ENCODE results near the gene DCST2.
A peak's percentile ranks its signal among the peaks of the same experiment; 100 is the strongest.

Gene DCST2

DNA sequence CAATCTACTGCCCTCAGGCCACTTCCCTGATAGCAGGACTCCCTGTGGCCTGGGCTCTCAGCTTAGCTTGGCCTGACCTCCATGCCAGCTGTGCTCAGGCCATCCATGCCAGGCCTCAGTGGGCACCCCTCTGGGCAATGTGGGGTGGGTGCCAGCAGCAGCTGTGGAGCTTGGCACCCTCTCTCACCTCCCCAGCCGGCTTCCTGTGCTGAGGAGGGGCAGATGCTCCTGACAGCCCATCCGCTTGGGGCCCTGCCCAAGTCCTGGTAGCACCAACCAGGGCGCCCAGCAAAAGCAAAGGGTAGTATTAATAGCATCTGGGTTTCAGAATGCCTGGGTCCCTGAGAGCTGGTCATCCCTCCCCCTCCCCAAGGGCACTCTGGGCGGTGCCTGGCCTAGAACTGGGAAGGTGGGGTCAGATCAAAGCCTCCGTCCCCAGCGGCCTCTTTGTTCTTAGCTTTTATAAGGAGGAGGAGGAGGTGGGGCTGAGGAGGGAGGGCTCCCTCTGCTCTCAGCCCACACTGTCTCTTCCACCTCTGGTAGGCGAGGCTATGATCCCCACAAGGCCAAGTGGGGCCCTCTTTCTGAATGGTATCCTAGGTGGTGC is 36.1 kb upstream of the DCST2 start:
- no peak for DNase-seq

DNA sequence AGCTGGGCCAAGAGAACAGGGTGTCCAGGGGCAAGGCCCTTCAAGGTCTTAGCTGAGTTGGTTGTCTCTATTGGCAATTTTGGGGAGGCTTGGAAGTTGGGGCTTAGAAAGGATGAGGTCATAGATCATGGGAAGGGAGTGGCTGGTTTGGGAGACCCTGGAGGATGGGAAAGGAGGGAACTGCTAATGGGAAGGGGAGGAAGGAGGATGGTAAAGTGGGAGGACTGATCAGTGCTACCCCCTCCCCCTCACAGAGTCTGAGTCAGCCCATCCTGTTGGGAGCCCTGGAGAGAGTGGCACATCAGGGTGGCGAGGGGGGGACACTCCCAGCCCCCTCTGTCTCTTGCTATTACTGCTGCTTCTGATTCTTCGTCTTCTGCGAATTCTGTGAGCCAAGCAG is 35.0 kb upstream of the DCST2 start:
- no peak for DNase-seq

GRCh38 chr1:155066777-155067176 is 33.2 kb upstream of the DCST2 start:
- DNase-seq = no peak

DNA sequence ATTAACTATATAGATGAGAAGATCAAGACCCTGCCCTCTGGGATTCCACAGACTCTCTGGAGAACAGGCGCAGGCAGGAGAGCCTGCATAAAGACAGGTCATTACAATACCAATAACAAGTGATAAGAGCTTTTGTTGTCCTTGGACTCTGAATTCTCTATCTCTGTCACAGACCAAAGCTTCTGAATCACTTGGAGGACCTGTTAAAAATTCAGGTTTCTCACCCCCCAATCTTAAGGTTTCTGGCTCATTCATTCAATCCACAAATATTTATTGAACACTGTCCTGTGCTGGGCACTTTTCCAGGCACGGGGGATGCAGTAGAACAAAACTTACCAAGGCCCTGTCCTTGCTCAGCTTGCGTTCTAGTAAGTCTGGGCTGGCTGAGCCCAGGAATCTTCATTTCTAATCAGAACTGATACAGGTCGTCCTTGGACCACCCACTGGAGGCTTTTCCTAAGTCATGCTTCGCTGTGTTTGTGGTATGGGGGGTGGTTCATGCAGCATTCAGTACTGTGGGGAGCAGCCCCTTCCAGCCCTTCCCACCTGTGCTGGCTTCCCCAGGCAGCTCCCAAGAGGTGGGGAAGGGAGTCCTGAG is 31.4 kb upstream of the DCST2 start:
- no peak for DNase-seq

DNA sequence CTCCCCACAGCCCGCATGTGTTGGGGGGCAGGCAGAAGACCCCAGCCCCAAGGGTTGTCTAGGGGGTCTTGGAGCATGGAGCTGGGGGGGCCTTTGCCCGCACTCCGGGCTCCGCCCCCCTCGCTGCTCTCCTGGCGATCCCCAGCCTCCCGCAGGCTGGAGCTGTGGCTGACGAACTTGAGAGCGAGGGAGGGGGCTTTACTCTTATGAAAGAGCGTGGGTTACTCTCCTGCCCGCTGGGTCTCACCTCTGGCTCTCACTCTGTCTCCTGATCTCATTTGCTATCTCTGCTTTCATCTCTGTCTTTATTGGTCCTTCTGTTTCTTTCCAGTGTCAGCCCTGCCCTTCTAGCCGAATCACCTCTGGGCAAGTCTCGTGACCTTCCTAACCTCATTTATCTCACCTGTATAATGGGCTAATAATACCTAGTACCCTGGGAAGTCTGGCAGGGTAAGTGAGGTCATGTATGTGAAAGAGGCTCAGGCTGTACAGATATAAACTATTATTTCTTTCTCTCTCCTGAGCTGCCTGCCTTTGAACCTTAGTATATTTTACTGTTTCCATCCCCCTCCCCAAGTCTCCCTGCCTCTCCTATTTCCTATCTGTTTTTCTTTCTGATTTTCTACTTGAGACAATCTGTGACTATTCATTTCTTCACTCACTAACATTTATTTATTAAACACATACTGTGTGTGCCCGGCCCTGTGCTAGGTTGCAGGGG is 30.7 kb upstream of the DCST2 start:
- DNase-seq = peak in 1 of 3 donors; percentile 44

GRCh38 chr1:155063550-155064110 is 30.0 kb upstream of the DCST2 start, which contains the start of gene EFNA4:
Gene EFNA4 (plus strand): TSS chr1:155063740. CDS start chr1:155063824, 84 bp downstream.
- peak; percentile 85 to 90 (median 85) for DNase-seq

GRCh38 chr1:155062702-155063411 is 29.3 kb upstream of the DCST2 start:
- peak; percentile 60 to 80 (median 74) for DNase-seq

DNA sequence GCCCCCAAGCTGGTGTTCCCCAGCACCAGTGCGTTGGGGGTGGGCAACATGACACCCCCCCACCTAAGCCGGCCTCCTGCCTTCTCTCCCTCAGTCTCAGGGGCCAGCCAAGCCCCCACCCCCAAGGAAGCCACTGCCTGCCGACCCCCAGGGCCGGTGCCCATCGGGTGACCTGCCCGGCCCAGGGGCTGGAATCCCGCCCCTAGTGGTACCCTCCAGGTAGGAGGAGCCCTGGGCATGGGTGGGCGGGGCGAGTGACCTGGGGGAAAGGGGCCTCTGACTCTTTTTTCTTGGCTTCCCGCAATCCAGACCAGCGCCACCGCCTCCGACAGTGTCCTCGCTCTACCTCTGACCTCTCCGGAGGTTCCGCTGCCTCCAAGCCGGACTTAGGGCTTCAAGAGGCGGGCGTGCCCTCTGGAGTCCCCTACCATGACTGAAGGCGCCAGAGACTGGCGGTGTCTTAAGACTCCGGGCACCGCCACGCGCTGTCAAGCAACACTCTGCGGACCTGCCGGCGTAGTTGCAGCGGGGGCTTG is 28.6 kb upstream of the DCST2 start:
- no peak for DNase-seq

GRCh38 chr1:155061381-155062150 is 28.0 kb upstream of the DCST2 start:
- DNase-seq = peak; percentile 83 to 88 (median 87)

GRCh38 chr1:155060736-155061135 is 27.2 kb upstream of the DCST2 start:
- no peak for DNase-seq

- no peak for DNase-seq
Measured at GRCh38 chr1:155057788-155058211, 24.2 kb upstream of the DCST2 start.

DNA sequence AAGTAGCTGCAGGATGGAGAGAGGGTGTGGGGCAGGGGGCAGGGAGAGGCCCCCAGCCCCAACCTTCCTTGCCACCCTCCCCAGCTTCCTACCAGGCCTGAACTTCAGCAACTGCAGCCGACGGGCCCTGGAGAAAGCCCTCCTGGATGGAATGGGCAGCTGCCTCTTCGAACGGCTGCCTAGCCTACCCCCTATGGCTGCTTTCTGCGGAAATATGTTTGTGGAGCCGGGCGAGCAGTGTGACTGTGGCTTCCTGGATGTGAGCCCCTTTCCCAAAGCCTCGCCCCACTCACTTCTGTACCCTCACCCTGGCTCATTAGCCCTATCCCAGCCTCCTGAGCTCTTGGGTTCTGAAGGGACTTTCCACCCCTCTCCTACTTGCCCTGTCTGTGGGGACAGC is 23.5 kb upstream of the DCST2 start:
- DNase-seq = no peak

GRCh38 chr1:155053531-155054105 is 20.0 kb upstream of the DCST2 start:
- no peak for DNase-seq

DNA sequence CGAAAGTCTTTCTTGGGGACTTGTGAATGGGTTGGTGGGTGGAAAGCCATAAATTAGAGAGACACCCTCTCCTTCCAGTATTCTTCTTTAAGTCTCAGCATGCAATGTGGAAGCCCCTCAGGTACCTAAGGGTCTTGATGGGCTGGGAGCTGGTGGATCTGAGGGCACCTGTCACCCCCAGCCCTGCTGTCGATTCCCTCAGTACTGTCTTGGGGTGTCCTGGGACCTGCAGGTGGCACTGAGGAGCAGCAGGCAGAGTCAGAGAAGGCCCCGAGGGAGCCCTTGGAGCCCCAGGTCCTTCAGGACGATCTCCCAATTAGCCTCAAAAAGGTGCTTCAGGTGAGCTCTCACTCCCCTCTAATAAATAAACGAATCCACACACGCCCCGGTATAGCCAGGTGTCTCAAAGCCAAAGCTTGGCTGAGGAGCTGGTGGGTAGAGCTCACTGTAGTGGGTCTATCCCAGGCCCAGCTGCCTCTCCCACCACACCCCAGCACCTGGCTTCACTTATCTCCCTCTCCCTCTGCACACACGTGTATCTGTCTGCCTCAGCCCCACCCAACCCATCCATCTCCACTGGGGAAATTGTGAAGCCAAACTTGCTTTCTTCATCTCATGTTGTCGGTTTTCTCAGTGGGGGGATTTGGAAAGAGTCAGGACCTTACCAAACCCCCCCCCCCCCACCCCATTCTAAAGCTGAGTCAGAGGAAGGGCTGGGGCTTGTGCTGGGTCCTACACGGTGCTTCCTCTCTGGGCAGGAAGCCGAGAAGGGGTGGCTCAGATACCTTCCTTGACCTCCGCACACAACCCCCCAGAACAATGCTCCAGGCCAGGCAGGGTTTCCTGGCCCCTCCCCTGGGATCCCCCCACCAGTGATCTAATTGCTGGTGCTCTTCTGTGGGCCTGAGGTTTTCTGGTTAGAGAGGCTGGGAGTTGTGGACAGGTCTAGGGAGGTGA is 19.1 kb upstream of the DCST2 start:
- DNase-seq = peak in 2 of 3 donors; percentile 22 to 43

- DNase-seq = peak; percentile 74 to 81 (median 74)
Measured at GRCh38 chr1:155051777-155052398, 18.3 kb upstream of the DCST2 start.

DNA sequence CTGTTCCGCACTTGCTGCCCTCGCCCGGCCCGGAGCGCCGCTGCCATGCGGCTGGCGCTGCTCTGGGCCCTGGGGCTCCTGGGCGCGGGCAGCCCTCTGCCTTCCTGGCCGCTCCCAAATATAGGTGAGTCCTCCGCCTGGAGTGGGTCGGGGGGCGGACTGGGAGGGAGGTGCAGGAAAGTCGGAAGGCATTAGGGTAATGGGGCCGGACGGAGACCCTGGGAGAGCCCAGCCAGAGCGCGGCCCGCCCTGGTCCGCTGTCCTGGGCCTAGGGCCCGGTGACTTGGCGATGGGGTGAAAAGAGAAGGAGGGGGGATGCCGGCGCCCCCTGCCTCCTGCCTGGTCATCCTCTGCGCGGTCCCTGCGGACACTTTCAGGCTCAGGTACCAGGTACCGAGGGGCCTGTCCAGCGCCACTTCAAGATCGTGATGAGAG is 17.8 kb upstream of the DCST2 start:
- no peak for DNase-seq

DNA sequence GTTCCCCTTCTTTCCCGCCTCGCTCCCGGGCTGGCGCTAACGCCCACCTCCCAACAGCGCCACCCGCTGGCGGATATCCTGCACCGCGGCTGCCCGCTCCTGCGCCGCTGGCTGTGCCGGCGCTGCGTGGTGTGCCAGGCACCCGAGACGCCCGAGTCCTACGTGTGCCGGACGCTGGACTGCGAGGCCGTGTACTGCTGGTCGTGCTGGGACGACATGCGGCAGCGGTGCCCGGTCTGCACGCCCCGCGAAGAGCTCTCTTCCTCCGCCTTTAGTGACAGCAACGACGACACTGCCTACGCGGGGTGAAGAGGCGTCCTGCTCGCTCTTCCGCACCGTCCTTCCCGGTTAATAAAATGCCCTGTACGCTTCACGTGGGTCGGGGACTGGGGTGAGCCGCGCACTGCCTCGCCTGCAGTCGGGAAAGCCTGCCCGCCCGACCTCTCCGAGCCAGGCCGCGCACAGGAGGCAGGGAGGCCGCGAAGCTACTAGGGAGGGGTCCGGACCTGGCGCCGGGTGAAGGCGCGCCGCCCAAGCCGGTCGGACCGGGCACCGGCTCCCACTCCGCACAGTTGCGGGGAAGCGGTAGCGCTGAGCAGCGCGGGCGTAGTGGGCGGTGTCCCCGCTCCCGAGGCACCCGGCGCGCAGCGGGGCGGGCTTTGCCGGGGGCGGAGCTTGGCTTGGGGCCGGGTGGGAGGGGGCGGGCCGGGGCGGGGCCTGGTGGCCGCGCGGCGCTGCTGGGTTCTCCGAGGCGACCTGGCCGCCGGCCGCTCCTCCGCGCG is 17.2 kb upstream of the DCST2 start, which contains the start of gene ADAM15:
Gene ADAM15 (plus strand): TSS at position 757 of the 782 bp plus-strand sequence. CDS start 71 bp downstream, outside the sequence.
- DNase-seq = peak; percentile 91 to 96 (median 95)

- DNase-seq = no peak
Measured at GRCh38 chr1:155049651-155050559, 16.3 kb upstream of the DCST2 start.

Measured in suppressor macrophage treated with lipopolysaccharide for 1 hour (primary cell).